Spleen (tissue), 11 donors: ENCODE measurements around the gene TTYH1. TPM values are rescaled to one million over a fixed set of nuclear protein-coding genes. Genes with fewer than 3 reads are reported as not detected.
A peak's percentile ranks its signal among the peaks of the same experiment; 100 is the strongest.

Experiments used
- DNase-seq: peaks from one replicate; pipeline ENCODE4 v3.0.0-alpha.2; 2020
- H3K27ac ChIP-seq, 8 donors: fragments of 200-600 bp; sonication (generic) in 7 of 8; 1 replicate in 4 of 8; 2 replicates in 4 of 8; pipeline versions ENCODE4 v1.5.0 to v1.8.0; 2016 to 2021; ENCODE audit warnings: inconsistent platforms in 4 of 8, mild to moderate bottlenecking in 4 of 8, moderate library complexity in 1 of 8
- H3K27me3 ChIP-seq, 7 donors: fragments of 200-600 bp; sonication (generic) in 6 of 7; replicated peaks in 1 of 7; 1 replicate in 4 of 7; 2 replicates in 3 of 7; pipeline versions ENCODE4 v1.5.0 to v1.8.0; 2016 to 2021; ENCODE audit warnings: inconsistent platforms in 3 of 7, mild to moderate bottlenecking in 1 of 7
- H3K36me3 ChIP-seq, 6 donors: fragments of 200-600 bp; sonication (generic) in 5 of 6; 1 replicate in 4 of 6; 2 replicates in 2 of 6; pipeline versions ENCODE4 v1.5.0 to v1.8.0; 2016 to 2021; ENCODE audit warnings: inconsistent platforms in 2 of 6
- H3K4me1 ChIP-seq, 6 donors: fragments of 200-600 bp; sonication (generic) in 5 of 6; 1 replicate in 3 of 6; 2 replicates in 3 of 6; pipeline versions ENCODE4 v1.5.0 to v1.8.0; 2016 to 2021; ENCODE audit warnings: inconsistent platforms in 3 of 6
- H3K4me3 ChIP-seq, 8 donors: fragments of 200-600 bp; sonication (generic) in 7 of 8; 1 replicate in 4 of 8; 2 replicates in 4 of 8; pipeline versions ENCODE4 v1.5.0 to v1.8.0; 2016 to 2021; ENCODE audit warnings: inconsistent platforms in 4 of 8, mild to moderate bottlenecking in 4 of 8, moderate library complexity in 2 of 8
- H3K9me3 ChIP-seq, 8 donors: fragments of 200-600 bp; sonication (generic) in 7 of 8; 1 replicate in 4 of 8; 2 replicates in 4 of 8; pipeline versions ENCODE4 v1.5.0 to v1.8.0; 2016 to 2021; ENCODE audit warnings: inconsistent platforms in 4 of 8
- POLR2A ChIP-seq, 3 donors: fragments of 450-650 bp; IDR thresholded peaks; one replicate each; pipeline ENCODE4 v1.5.1; 2017; ENCODE audit warnings: antibody characterized with exemption in 3 of 3, mild to moderate bottlenecking in 1 of 3
- POLR2AphosphoS5 ChIP-seq, 3 donors: sonication (generic); formaldehyde crosslinking; IDR thresholded peaks; one replicate each; pipeline ENCODE4 v1.5.1; 2017; ENCODE audit warnings: antibody characterized with exemption in 3 of 3
- WGBS, 5 donors: extraction: QIAGEN DNeasy Blood & Tissue Kit in 3 of 5; methylation state at CpG; one replicate each; pipeline versions ENCODE4 v1.1.5 to v1.1.7; 2013 to 2018; 5-methylcytosine and 5-hydroxymethylcytosine counted together
- intact Hi-C: fragments of 100-400 bp; cut with DNase I; formaldehyde crosslinking; loops from one replicate; pipeline ENCODE4 v1.15.0; 2023; ENCODE audit warnings: low total_unique reads
- polyA plus RNA-seq, 3 donors: library from polyadenylated mRNA; stranded (reverse); fragments of 200-250 nt; gene quantifications; one replicate each; pipeline ENCODE4 v1.2.1, GENCODE V29; 2013
- total RNA-seq, 7 donors: library from RNA; depleted of rRNA in 3 of 7; stranded (reverse); fragments of >200 nt in 3 of 7; fragmentation: NEBNext Ultra II Directional in 4 of 7; extraction: Animal tissue kit (Norgen Biotek cat#: 25700) in 4 of 7; gene quantifications; one replicate each; pipeline versions ENCODE4 v1.1.0 to v1.2.1, GENCODE V29; 2016 to 2021
- TF ChIP-seq, protein P1 (sequence below), 11 experiments: fragments of 200-600 bp in 7 of 11; fragments of 450-650 bp in 4 of 11; sonication (generic) in 4 of 11; IDR thresholded peaks in 8 of 11; conservative IDR thresholded peaks in 3 of 11; 1 replicate in 7 of 11; 2 replicates in 4 of 11; pipeline versions ENCODE4 v1.4.0 to v1.8.0; 2016 to 2021; ENCODE audit warnings: antibody characterized with exemption in 11 of 11, inconsistent platforms in 4 of 11, mild to moderate bottlenecking in 1 of 11
- donor health status: healthy with polysubstance abuse.
- donor health status: DM: no; HTN: no; CAD: no; lungs with moderate emphysema.
- donor health status: DM: no; HTN: no; CAD: no.
- donor health status: Bipolar disorder and iron deficiency.
- donor health status: healthy.
- donor health status: DM: no; HTN: no; CAD: no.
- donor health status: DM: yes; HTN: yes; CAD: no.

The TTYH1 gene
- total and polyA plus RNA-seq, 10 donors = 0.97 to 3.5 (median 1.2) TPM

DNA sequence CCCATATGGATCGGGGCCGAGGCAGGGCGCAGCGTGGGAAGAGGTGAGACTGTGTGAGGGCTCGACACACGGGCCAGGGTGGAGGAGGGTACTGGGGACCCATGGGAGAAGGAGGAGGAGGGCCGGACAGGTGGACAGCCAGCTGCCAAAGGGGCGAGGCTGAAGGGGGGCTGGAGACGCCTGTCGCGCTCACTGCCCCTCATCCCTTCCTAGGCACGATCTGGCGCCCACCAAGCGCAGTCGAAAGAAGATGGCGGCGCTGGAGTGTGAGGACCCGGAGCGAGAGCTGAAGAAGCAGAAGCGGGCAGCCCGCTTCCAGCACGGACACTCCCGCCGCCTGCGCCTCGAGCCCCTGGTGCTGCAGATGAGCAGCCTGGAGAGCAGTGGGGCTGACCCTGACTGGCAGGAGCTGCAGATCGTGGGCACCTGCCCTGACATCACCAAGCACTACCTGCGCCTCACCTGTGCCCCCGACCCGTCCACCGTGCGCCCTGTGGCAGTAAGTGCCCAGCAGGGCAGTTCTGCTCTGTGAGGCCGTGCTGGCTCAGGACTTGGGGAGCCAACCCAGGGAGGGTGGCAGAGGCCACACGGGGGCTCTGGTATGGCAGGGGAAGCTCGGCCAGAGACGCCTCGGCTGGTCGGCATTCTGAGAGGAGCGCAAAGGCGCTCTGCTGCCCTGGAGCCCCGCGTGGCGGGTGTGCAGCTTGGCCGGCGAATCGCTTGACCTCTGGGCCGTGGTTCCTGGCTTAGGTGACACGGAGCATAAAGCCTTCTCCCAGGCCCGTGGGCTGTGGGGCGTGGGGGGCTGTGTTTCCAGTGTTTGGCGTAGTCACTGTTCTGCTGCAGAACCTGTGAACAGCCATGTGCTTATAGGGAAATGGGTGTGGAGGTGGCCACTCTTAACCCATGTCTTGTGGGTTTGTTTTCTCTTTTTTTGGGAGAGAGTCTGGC, 41.4 kb downstream of the TTYH1 start:
- H3K36me3 ChIP-seq = peaks cover 17 to 100% (median 100%) of the 10 kb centered on the region in 6 donors
- no peaks in the 10 kb centered on the region for H3K9me3 ChIP-seq
- peak in 2 of 3 donors; percentile 29 to 63 for TF ChIP-seq POLR2AphosphoS5 (IDR thresholded peaks at IDR 0.05)
- TF ChIP-seq, protein P1, sequence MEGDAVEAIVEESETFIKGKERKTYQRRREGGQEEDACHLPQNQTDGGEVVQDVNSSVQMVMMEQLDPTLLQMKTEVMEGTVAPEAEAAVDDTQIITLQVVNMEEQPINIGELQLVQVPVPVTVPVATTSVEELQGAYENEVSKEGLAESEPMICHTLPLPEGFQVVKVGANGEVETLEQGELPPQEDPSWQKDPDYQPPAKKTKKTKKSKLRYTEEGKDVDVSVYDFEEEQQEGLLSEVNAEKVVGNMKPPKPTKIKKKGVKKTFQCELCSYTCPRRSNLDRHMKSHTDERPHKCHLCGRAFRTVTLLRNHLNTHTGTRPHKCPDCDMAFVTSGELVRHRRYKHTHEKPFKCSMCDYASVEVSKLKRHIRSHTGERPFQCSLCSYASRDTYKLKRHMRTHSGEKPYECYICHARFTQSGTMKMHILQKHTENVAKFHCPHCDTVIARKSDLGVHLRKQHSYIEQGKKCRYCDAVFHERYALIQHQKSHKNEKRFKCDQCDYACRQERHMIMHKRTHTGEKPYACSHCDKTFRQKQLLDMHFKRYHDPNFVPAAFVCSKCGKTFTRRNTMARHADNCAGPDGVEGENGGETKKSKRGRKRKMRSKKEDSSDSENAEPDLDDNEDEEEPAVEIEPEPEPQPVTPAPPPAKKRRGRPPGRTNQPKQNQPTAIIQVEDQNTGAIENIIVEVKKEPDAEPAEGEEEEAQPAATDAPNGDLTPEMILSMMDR (IDR thresholded peaks at IDR 0.05 in 8 of 11, conservative IDR thresholded peaks at IDR 0.05 in 3 of 11) = no peak
- peaks cover 0 to 69% (median 39%) of the 10 kb centered on the region in 6 donors for H3K4me1 ChIP-seq
- DNase-seq = peak; percentile 75
- H3K27ac ChIP-seq = no peak overlapping the region
- H3K4me3 ChIP-seq = no peak overlapping the region
- intact Hi-C loops = no loop called here
- H3K27me3 ChIP-seq = no peaks in the 10 kb centered on the region
- WGBS, 5 donors = 92 to 95% (median 94%) methylated on average over 38 to 51 of the region's 51 CpGs

DNA sequence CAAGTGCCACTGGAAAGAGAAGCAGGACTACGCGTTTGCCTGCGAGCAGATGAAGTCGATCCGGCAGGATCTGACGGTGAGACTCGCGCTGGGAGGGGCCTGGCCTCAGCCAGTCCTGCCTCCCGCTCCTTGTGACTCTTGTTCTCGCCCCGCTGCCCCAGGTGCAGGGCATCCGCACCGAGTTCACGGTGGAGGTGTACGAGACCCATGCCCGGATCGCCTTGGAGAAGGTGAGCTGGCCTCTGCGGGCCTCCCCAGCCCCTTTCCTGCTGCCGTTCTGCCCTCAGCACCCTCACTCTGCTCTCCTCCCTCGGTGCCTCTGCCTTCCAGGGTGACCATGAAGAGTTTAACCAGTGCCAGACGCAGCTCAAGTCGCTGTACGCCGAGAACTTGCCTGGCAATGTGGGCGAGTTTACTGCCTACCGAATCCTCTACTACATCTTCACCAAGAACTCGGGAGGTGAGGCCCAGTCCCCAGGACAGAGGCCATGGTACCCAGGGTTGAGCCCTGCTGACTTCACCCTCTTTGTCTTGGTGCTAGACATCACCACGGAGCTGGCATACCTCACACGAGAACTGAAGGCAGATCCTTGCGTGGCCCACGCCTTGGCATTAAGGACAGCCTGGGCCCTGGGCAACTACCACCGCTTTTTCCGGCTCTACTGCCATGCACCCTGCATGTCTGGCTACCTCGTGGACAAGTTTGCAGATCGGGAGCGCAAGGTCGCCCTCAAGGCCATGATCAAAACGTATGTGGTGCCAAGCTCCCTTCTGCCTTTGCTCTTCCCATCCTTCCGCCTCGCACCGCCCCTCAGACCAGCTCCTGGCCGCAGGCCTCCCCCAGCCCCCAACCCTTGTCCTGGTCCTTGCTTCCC, 42.7 kb downstream of the TTYH1 start:
- H3K9me3 ChIP-seq = no peaks in the 10 kb centered on the region
- TF ChIP-seq, protein P1 (IDR thresholded peaks at IDR 0.05 in 8 of 11, conservative IDR thresholded peaks at IDR 0.05 in 3 of 11) = no peak
- peak in 1 of 3 donors; percentile 50 for TF ChIP-seq POLR2AphosphoS5 (IDR thresholded peaks at IDR 0.05)
- H3K36me3 ChIP-seq = peaks cover 15 to 96% (median 93%) of the 10 kb centered on the region in 6 donors
- H3K27ac ChIP-seq = no peak overlapping the region
- WGBS, 5 donors = 92 to 96% (median 92%) methylated on average over 40 to 42 of the region's 42 CpGs
- peaks cover 11 to 69% (median 43%) of the 10 kb centered on the region in 6 donors for H3K4me1 ChIP-seq
- intact Hi-C loops = no loop called here
- H3K4me3 ChIP-seq = no peak overlapping the region
- no peak for DNase-seq
- no peaks in the 10 kb centered on the region for H3K27me3 ChIP-seq

DNA sequence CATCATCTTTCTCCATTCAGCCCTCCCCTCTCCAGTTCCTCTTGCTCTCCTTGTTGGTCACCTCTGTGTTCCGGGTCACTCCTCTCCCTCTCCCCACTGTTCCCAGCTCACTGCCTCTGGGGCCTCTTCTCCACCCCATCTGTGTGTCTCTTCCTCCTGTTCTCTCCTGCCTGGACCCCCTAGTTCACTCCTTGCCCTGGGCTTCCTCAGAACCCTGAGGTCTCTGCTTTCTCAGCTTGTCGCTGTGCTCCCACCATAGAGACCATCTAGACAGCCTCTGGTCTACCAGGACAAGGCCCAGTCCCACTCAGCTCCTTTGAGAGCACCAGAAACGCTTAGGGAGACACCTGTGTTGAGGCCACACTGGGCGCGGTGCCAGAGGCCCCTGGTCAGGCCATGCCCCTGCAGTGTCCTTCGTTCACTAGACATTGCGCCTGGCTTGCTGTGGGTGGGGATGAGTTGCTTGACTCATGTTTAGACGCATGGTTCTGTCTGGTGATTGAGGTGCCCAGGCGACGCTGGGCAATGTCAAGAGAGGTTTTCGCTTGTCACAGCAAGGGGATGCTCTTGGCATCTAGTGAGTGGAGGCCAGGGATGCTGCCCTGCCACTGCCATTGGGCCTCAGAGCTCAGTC, 43.5 kb downstream of the TTYH1 start:
- peak; percentile 73 for DNase-seq
- Histone ChIP-seq H3K36me3 (peaks cover 15 to 89% (median 86%) of the 10 kb centered on the region in 6 donors), H3K9me3 (no peaks in the 10 kb centered on the region), H3K27ac (peak overlapping the region in 2 of 8 donors; percentile 16 to 54), H3K27me3 (no peaks in the 10 kb centered on the region), H3K4me3 (no peak overlapping the region), H3K4me1 (peaks cover 11 to 68% (median 44%) of the 10 kb centered on the region in 6 donors)
- intact Hi-C loops = no loop called here
- WGBS, 5 donors = 88 to 92% (median 89%) methylated on average over 10 to 11 of the region's 11 CpGs
- peak in 1 of 3 donors; percentile 10 for TF ChIP-seq POLR2AphosphoS5 (IDR thresholded peaks at IDR 0.05)
- no peak for TF ChIP-seq POLR2A (IDR thresholded peaks at IDR 0.05)
